ENCODE data around the gene PI4KA.

- TF ChIP-seq CTCF (IDR thresholded peaks at IDR 0.05; ENCODE audit: poor library complexity, severe bottlenecking) (no peak), POLR2AphosphoS5 (IDR thresholded peaks at IDR 0.05) (no peak)
These were observed 6.1 kb downstream of the PI4KA start for GRCh38 chr22:20852503-20852902.
